ENCODE results near the gene FAM131C.

Gene FAM131C

DNA sequence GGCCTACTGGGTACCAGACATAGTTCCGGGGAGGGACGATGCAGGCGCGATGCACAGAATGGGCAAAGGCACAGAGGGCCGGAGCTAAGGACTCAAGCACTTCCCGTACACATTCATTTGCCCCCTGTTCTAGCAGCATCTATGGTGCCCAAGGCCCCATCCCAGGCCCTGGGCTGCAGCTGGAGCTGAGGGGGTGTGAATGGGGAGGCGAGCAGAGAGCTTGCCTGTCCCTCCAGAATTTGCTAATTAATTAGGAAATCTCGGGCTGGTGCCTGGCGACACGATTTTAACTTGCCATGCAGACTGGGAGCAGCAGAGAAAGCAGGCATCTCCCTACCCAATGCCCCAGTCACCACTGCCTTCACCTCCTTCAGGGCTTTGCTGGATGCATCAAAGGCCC is 46.5 kb upstream of the FAM131C start:
- H3K4me1 ChIP-seq: no peaks in the 10 kb centered on the region
- H3K27me3 ChIP-seq: no peaks in the 10 kb centered on the region
- intact Hi-C loops (cut with DNase I; ENCODE audit: low total_unique reads): no loop called here
- DNase-seq: no peak
- H3K4me3 ChIP-seq: no peak overlapping the region
- H3K9me3 ChIP-seq: no peaks in the 10 kb centered on the region
- no peak overlapping the region for H3K27ac ChIP-seq
- peaks cover 3 to 13% (median 11%) of the 10 kb centered on the region in 3 donors for H3K36me3 ChIP-seq
- TF ChIP-seq, protein P1, sequence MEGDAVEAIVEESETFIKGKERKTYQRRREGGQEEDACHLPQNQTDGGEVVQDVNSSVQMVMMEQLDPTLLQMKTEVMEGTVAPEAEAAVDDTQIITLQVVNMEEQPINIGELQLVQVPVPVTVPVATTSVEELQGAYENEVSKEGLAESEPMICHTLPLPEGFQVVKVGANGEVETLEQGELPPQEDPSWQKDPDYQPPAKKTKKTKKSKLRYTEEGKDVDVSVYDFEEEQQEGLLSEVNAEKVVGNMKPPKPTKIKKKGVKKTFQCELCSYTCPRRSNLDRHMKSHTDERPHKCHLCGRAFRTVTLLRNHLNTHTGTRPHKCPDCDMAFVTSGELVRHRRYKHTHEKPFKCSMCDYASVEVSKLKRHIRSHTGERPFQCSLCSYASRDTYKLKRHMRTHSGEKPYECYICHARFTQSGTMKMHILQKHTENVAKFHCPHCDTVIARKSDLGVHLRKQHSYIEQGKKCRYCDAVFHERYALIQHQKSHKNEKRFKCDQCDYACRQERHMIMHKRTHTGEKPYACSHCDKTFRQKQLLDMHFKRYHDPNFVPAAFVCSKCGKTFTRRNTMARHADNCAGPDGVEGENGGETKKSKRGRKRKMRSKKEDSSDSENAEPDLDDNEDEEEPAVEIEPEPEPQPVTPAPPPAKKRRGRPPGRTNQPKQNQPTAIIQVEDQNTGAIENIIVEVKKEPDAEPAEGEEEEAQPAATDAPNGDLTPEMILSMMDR (IDR thresholded peaks at IDR 0.05): no peak

DNA sequence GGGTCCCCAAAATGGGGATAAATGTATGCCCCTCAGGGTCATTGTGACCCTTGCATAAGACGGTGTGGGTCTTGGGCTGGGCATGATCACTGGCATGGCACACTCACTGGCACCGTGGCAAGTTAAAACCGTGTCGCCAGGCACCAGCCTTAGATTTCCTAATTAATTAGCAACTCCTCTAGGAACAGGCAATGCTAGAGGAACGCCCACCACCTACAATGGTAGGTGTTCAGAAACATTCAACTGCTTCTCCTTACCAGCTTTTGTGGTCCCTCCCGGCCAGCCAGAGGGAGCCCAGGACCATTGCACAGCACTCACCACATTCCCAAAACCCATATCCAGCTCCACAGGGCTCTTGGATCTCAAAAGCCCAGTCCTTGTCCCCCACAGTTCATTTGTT is 46.1 kb upstream of the FAM131C start:
- H3K4me1 ChIP-seq: no peaks in the 10 kb centered on the region
- peaks cover 0 to 8% (median 7%) of the 10 kb centered on the region in 3 donors for H3K36me3 ChIP-seq
- no peak overlapping the region for H3K4me3 ChIP-seq
- no peaks in the 10 kb centered on the region for H3K9me3 ChIP-seq
- no peak overlapping the region for H3K27ac ChIP-seq
- intact Hi-C loops (cut with DNase I; ENCODE audit: low total_unique reads): no loop called here
- TF ChIP-seq, protein P1 (IDR thresholded peaks at IDR 0.05): no peak
- no peak for DNase-seq
- H3K27me3 ChIP-seq: no peaks in the 10 kb centered on the region

DNA sequence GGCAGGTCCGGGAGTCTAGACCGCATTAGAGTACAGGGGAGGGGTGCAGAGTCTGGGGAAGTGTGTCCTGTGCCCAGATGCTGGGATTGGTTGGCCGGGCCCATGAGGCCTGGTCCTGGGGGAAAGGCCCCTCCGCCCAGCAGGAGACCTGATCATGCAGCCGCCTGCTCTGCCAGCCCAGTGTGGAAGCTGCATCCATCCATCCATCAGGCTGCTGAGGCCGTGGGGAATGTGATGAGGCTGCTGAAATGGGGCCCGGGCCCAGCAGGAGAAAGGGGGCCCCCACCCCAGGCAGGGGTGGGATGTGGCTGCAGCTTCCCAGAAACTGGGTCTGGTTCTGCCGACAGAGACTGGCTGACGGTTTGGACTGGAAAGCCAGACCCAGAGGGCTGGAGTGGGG is 45.3 kb upstream of the FAM131C start:
- Histone ChIP-seq H3K36me3 (peaks cover 0 to under 1% (median 0%) of the 10 kb centered on the region in 3 donors), H3K27ac (no peak overlapping the region), H3K4me3 (no peak overlapping the region), H3K27me3 (no peaks in the 10 kb centered on the region), H3K4me1 (no peaks in the 10 kb centered on the region), H3K9me3 (no peaks in the 10 kb centered on the region)
- DNase-seq: no peak
- intact Hi-C loops (cut with DNase I; ENCODE audit: low total_unique reads): no loop called here
- TF ChIP-seq, protein P1 (IDR thresholded peaks at IDR 0.05): no peak

DNA sequence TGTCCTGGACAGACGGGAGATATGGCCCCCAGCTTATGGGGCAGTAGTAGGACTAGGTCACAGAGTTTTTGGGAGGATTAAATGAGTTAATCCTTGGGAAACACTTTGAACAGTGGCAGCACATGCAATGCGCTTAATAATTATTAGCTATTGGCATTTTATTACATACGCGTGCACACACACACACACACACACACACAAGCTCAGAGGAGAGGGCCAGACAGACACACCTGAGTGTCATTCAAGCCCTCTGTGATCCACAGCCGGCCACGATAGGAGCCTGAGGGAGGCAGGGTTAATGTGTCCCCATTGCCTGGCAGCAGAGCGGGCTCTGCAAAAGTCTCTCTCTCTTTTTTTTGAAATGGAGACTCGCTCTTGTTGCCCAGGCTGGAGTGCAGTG is 44.5 kb upstream of the FAM131C start:
- Histone ChIP-seq H3K9me3 (no peaks in the 10 kb centered on the region), H3K4me3 (no peak overlapping the region), H3K27me3 (no peaks in the 10 kb centered on the region), H3K36me3 (no peaks in the 10 kb centered on the region), H3K27ac (no peak overlapping the region), H3K4me1 (peaks cover 0 to 5% (median 0%) of the 10 kb centered on the region in 4 donors)
- intact Hi-C loops (cut with DNase I; ENCODE audit: low total_unique reads): no loop called here
- TF ChIP-seq, protein P1 (IDR thresholded peaks at IDR 0.05): no peak
- no peak for DNase-seq

DNA sequence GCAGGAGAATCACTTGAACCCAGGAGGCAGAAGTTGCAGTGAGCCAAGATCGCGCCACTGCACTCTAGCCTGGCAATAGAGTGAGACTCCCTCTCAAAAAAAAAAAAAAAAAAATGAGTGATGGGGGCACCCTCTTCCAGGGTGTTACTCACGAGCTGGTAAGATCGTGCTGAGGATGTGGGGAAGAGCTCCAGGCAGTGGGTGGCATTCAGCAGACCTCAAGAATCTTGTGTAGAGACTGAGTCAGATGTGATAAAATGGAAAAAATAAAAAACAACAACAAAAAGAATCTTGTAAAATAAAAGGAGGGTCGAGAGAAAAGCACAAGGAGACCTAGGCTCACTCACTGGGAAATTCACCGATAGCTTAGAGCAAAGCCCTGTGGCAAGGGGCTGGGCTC is 43.9 kb upstream of the FAM131C start:
- TF ChIP-seq, protein P1 (IDR thresholded peaks at IDR 0.05): no peak
- H3K9me3 ChIP-seq: no peaks in the 10 kb centered on the region
- intact Hi-C loops (cut with DNase I; ENCODE audit: low total_unique reads): no loop called here
- no peak overlapping the region for H3K27ac ChIP-seq
- DNase-seq: no peak
- no peak overlapping the region for H3K4me3 ChIP-seq
- no peaks in the 10 kb centered on the region for H3K36me3 ChIP-seq
- peaks cover 0 to 7% (median 0%) of the 10 kb centered on the region in 4 donors for H3K4me1 ChIP-seq
- no peaks in the 10 kb centered on the region for H3K27me3 ChIP-seq

DNA sequence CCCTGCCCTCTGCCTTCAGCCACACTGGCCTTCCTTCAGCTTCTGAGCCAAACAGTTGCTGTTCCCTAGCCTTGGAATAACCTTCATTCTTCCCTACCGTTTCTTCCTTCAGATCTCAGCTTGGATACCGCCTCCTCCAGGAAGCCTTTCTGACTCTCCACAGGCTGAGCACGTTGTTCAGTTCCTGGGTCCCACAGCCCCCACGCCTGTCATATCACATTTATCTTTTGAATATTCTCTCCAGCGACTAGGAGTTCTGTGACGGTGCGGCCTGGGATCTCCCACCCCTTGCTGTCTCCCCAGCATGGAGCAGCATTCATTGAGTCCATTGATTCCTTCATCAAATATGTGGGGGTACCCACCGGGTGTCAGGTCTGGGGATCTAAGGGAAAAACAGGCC is 43.2 kb upstream of the FAM131C start:
- H3K36me3 ChIP-seq: no peaks in the 10 kb centered on the region
- no peaks in the 10 kb centered on the region for H3K9me3 ChIP-seq
- no peak overlapping the region for H3K4me3 ChIP-seq
- H3K27ac ChIP-seq: no peak overlapping the region
- DNase-seq: no peak
- peaks cover 0 to 12% (median 0%) of the 10 kb centered on the region in 4 donors for H3K4me1 ChIP-seq
- intact Hi-C loops (cut with DNase I; ENCODE audit: low total_unique reads): no loop called here
- no peaks in the 10 kb centered on the region for H3K27me3 ChIP-seq
- TF ChIP-seq, protein P1 (IDR thresholded peaks at IDR 0.05): no peak

Data from tibial artery (tissue), 4 donors.